Neural crest cell (in vitro differentiated cells): ENCODE results near the gene DIDO1. TPM values are rescaled to one million over a fixed set of nuclear protein-coding genes. Genes with fewer than 3 reads are reported as not detected.

Experiments
- DNase-seq: peaks from one replicate; pipeline ENCODE4 v3.0.0; 2021; ENCODE audit warnings: low read depth, mixed read lengths, low spot score
- H3K27ac Mint-ChIP-seq: one replicate; pipeline ENCODE4 v1.8.0; 2021; ENCODE audit warnings: mild to moderate bottlenecking, mixed read lengths; ENCODE audit not compliant: unreplicated experiment
- H3K27me3 Mint-ChIP-seq: 2 replicates; pipeline ENCODE4 v1.8.0; 2021; ENCODE audit warnings: low read depth, mild to moderate bottlenecking, mixed read lengths
- H3K36me3 Mint-ChIP-seq: 2 replicates; pipeline ENCODE4 v1.8.0; 2021; ENCODE audit warnings: low read depth, mild to moderate bottlenecking, mixed read lengths
- H3K4me1 Mint-ChIP-seq: 2 replicates; pipeline ENCODE4 v1.8.0; 2021; ENCODE audit warnings: mixed read lengths
- H3K4me3 Mint-ChIP-seq: one replicate; pipeline ENCODE4 v1.8.0; 2021; ENCODE audit warnings: mild to moderate bottlenecking, mixed read lengths
- H3K9me3 Mint-ChIP-seq: 2 replicates; pipeline ENCODE4 v1.8.0; 2021; ENCODE audit warnings: mixed read lengths
- CTCF ChIP-seq: fragments of 200-600 bp; sonication (generic); conservative IDR thresholded peaks from 2 replicates; pipeline ENCODE4 v1.5.0; 2021; ENCODE audit warnings: antibody characterized with exemption, mild to moderate bottlenecking
- total RNA-seq: library from RNA; stranded (reverse); gene quantifications from 2 replicates; pipeline ENCODE4 v1.2.1, GENCODE V29; 2021

DIDO1 gene
- total RNA-seq, 1 donor from 2014 or later: 72.0 TPM

GRCh38 chr20:62841705-62842212, 84.5 kb downstream of the DIDO1 start:
- Mint-ChIP-seq H3K36me3 (peaks cover 7% of the 10 kb centered on the region), H3K27me3 (no peaks in the 10 kb centered on the region), H3K4me1 (peaks cover 12% of the 10 kb centered on the region), H3K27ac (no peak overlapping the region), H3K4me3 (no peak overlapping the region), H3K9me3 (no peaks in the 10 kb centered on the region)
- DNase-seq: no peak
- no peak for TF ChIP-seq CTCF

GRCh38 chr20:62840244-62841197, 85.8 kb downstream of the DIDO1 start:
- H3K9me3 Mint-ChIP-seq: no peaks in the 10 kb centered on the region
- no peak for TF ChIP-seq CTCF
- peaks cover 3% of the 10 kb centered on the region for H3K4me1 Mint-ChIP-seq
- no peak overlapping the region for H3K4me3 Mint-ChIP-seq
- H3K27me3 Mint-ChIP-seq: no peaks in the 10 kb centered on the region
- DNase-seq: no peak
- no peak overlapping the region for H3K27ac Mint-ChIP-seq
- H3K36me3 Mint-ChIP-seq: peaks cover 4% of the 10 kb centered on the region

GRCh38 chr20:62839816-62840215, 86.5 kb downstream of the DIDO1 start:
- Mint-ChIP-seq H3K27ac (peak overlapping the region; percentile 71), H3K9me3 (no peaks in the 10 kb centered on the region), H3K36me3 (peaks cover 3% of the 10 kb centered on the region), H3K4me3 (no peak overlapping the region), H3K4me1 (peaks cover 3% of the 10 kb centered on the region), H3K27me3 (no peaks in the 10 kb centered on the region)
- no peak for DNase-seq
- TF ChIP-seq CTCF: no peak

GRCh38 chr20:62839261-62839660, 87.0 kb downstream of the DIDO1 start:
- Mint-ChIP-seq H3K4me3 (no peak overlapping the region), H3K4me1 (peaks cover 3% of the 10 kb centered on the region), H3K27me3 (no peaks in the 10 kb centered on the region), H3K36me3 (peaks cover 3% of the 10 kb centered on the region), H3K27ac (no peak overlapping the region), H3K9me3 (no peaks in the 10 kb centered on the region)
- DNase-seq: no peak
- TF ChIP-seq CTCF: no peak

GRCh38 chr20:62838128-62838891, 88.0 kb downstream of the DIDO1 start:
- Mint-ChIP-seq H3K27ac (no peak overlapping the region), H3K4me1 (peaks cover 3% of the 10 kb centered on the region), H3K36me3 (no peaks in the 10 kb centered on the region), H3K4me3 (no peak overlapping the region), H3K9me3 (no peaks in the 10 kb centered on the region), H3K27me3 (no peaks in the 10 kb centered on the region)
- no peak for DNase-seq
- TF ChIP-seq CTCF: no peak
